Gastroesophageal sphincter (tissue), 4 donors: ENCODE measurements around the gene ZMIZ1. TPM values are rescaled to one million over a fixed set of nuclear protein-coding genes. Genes with fewer than 3 reads are reported as not detected.
A peak's percentile ranks its signal among the peaks of the same experiment; 100 is the strongest.

Experiments
- ATAC-seq: fragments of 150-250 bp; one replicate; pipeline ENCODE4 v1.9.1; 2016; ENCODE audit warnings: mild to moderate bottlenecking, moderate library complexity
- H3K27ac ChIP-seq, 4 donors: fragments of 200-600 bp; sonication (generic) in 3 of 4; 1 replicate in 3 of 4; 2 replicates in 1 of 4; pipeline ENCODE4 v1.5.1; 2016 to 2019
- H3K27me3 ChIP-seq: fragments of 200-600 bp; sonication (generic); one replicate; pipeline ENCODE4 v1.5.1; 2019
- H3K36me3 ChIP-seq, 2 donors: fragments of 200-600 bp; sonication (generic); one replicate each; pipeline ENCODE4 v1.5.1; 2019; ENCODE audit warnings: control low read depth in 1 of 2
- H3K4me1 ChIP-seq, 3 donors: fragments of 200-600 bp; sonication (generic); 1 replicate in 2 of 3; 2 replicates in 1 of 3; pipeline ENCODE4 v1.5.1; 2016 to 2019; ENCODE audit warnings: control low read depth in 2 of 3
- H3K4me3 ChIP-seq, 2 donors: fragments of 200-600 bp; sonication (generic); one replicate each; pipeline ENCODE4 v1.5.1; 2019; ENCODE audit warnings: mild to moderate bottlenecking in 1 of 2, moderate library complexity in 1 of 2
- H3K9me3 ChIP-seq, 3 donors: fragments of 200-600 bp; sonication (generic); one replicate each; pipeline ENCODE4 v1.5.1; 2017 to 2019; ENCODE audit warnings: control low read depth in 2 of 3
- EP300 ChIP-seq: sonication (generic); formaldehyde crosslinking; IDR thresholded peaks from one replicate; pipeline ENCODE4 v1.6.1; 2017; ENCODE audit warnings: antibody characterized with exemption, mild to moderate bottlenecking
- POLR2A ChIP-seq, 2 donors: fragments of 450-650 bp; IDR thresholded peaks; one replicate each; pipeline ENCODE4 v1.6.1; 2017; ENCODE audit warnings: antibody characterized with exemption in 2 of 2, mild to moderate bottlenecking in 2 of 2, moderate library complexity in 1 of 2
- POLR2AphosphoS5 ChIP-seq: sonication (generic); formaldehyde crosslinking; IDR thresholded peaks from one replicate; pipeline ENCODE4 v1.6.1; 2017; ENCODE audit warnings: antibody characterized with exemption
- WGBS, 2 donors: methylation state at CpG; one replicate each; pipeline ENCODE4 v1.1.5; 2018; ENCODE audit warnings: low coverage in 1 of 2; 5-methylcytosine and 5-hydroxymethylcytosine counted together
- total RNA-seq, 4 donors: library from RNA; depleted of rRNA; stranded (reverse); fragments of >200 nt; gene quantifications; one replicate each; pipeline ENCODE4 v1.1.0, GENCODE V29; 2016
- TF ChIP-seq, protein P1 (sequence below), 4 experiments: fragments of 200-600 bp in 2 of 4; fragments of 450-650 bp in 2 of 4; sonication (generic) in 1 of 4; IDR thresholded peaks; one replicate each; pipeline ENCODE4 v1.5.1; 2017 to 2019; ENCODE audit warnings: antibody characterized with exemption in 4 of 4, mild to moderate bottlenecking in 2 of 4, moderate library complexity in 2 of 4

The ZMIZ1 gene
- total RNA-seq, 4 donors from 2014 or later = 36.3 to 79.2 (median 67.1) TPM

- Histone ChIP-seq H3K4me1 (peaks cover 4 to 100% (median 74%) of the 10 kb centered on the region in 3 donors), H3K36me3 (no peaks in the 10 kb centered on the region), H3K4me3 (no peak overlapping the region), H3K9me3 (no peaks in the 10 kb centered on the region), H3K27me3 (no peaks in the 10 kb centered on the region), H3K27ac (peak overlapping the region in 1 of 4 donors; percentile 14)
- TF ChIP-seq POLR2A (IDR thresholded peaks at IDR 0.05) (no peak), EP300 (no peak), POLR2AphosphoS5 (no peak)
- TF ChIP-seq, protein P1, sequence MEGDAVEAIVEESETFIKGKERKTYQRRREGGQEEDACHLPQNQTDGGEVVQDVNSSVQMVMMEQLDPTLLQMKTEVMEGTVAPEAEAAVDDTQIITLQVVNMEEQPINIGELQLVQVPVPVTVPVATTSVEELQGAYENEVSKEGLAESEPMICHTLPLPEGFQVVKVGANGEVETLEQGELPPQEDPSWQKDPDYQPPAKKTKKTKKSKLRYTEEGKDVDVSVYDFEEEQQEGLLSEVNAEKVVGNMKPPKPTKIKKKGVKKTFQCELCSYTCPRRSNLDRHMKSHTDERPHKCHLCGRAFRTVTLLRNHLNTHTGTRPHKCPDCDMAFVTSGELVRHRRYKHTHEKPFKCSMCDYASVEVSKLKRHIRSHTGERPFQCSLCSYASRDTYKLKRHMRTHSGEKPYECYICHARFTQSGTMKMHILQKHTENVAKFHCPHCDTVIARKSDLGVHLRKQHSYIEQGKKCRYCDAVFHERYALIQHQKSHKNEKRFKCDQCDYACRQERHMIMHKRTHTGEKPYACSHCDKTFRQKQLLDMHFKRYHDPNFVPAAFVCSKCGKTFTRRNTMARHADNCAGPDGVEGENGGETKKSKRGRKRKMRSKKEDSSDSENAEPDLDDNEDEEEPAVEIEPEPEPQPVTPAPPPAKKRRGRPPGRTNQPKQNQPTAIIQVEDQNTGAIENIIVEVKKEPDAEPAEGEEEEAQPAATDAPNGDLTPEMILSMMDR (IDR thresholded peaks at IDR 0.05) = no peak
- WGBS, 2 donors = 84 to 100% methylated on average over 2 to 7 of the region's 10 CpGs
- no peak for ATAC-seq
Observed at GRCh38 chr10:79098596-79099015, 29.8 kb downstream of the ZMIZ1 start.

- Histone ChIP-seq H3K9me3 (no peaks in the 10 kb centered on the region), H3K4me1 (peaks cover 4 to 100% (median 77%) of the 10 kb centered on the region in 3 donors), H3K36me3 (no peaks in the 10 kb centered on the region), H3K27me3 (no peaks in the 10 kb centered on the region), H3K4me3 (no peak overlapping the region), H3K27ac (peak overlapping the region in 3 of 4 donors; percentile 79 to 83 (median 81))
- no peak for ATAC-seq
- no CpG with 5 or more reads among the region's 2 CpGs for WGBS, 2 donors
- no peak for TF ChIP-seq POLR2A (IDR thresholded peaks at IDR 0.05)
- TF ChIP-seq EP300 = no peak
- TF ChIP-seq, protein P1 (IDR thresholded peaks at IDR 0.05) = no peak
- no peak for TF ChIP-seq POLR2AphosphoS5
Observed at GRCh38 chr10:79099898-79100448, 31.2 kb downstream of the ZMIZ1 start.

DNA sequence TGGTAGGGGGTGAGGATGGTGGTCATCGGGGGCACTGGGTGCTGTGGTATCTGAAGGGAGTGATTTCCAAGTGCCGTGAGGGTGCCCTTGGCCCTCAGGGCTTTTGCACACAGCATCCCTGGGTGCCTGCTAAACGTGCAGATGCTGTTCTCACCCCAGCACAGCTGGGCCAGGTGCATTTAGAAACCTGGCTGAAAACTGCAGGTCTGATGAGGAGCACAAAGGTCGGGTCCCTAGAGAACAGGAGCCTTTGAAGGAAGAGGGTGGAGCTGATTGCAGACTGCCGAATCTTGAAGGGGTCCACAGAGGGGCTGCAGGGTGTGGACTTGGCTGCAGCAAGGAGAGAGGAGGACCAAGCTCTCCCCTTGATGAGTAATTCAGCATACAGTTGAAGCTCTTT lies 32.0 kb downstream of the ZMIZ1 start:
- Histone ChIP-seq H3K4me3 (no peak overlapping the region), H3K4me1 (peaks cover 4 to 100% (median 81%) of the 10 kb centered on the region in 3 donors), H3K9me3 (no peaks in the 10 kb centered on the region), H3K36me3 (no peaks in the 10 kb centered on the region), H3K27ac (peak overlapping the region in 3 of 4 donors; percentile 79 to 83 (median 81)), H3K27me3 (no peaks in the 10 kb centered on the region)
- ATAC-seq = no peak
- WGBS, 2 donors = 34 to 40% methylated on average over 1 to 2 of the region's 5 CpGs
- TF ChIP-seq POLR2AphosphoS5 = no peak
- no peak for TF ChIP-seq POLR2A (IDR thresholded peaks at IDR 0.05)
- no peak for TF ChIP-seq EP300
- TF ChIP-seq, protein P1 (IDR thresholded peaks at IDR 0.05) = no peak

GRCh38 chr10:79101560-79102497 lies 33.1 kb downstream of the ZMIZ1 start:
- Histone ChIP-seq H3K27ac (peak overlapping the region; percentile 14 to 83 (median 80)), H3K36me3 (no peaks in the 10 kb centered on the region), H3K9me3 (no peaks in the 10 kb centered on the region), H3K4me1 (peaks cover 4 to 100% (median 82%) of the 10 kb centered on the region in 3 donors), H3K27me3 (no peaks in the 10 kb centered on the region), H3K4me3 (no peak overlapping the region)
- WGBS, 2 donors = 25 to 33% methylated on average over 6 to 13 of the region's 22 CpGs
- TF ChIP-seq, protein P1 (IDR thresholded peaks at IDR 0.05) = no peak
- TF ChIP-seq POLR2A (IDR thresholded peaks at IDR 0.05) = no peak
- peak; percentile 59 for TF ChIP-seq POLR2AphosphoS5
- TF ChIP-seq EP300 = no peak
- ATAC-seq = peak; percentile 85
